HG03066 (cell line): Measurements from ENCODE around the gene MGAM2.

Experiments used
- ATAC-seq: cut with Tn5 transposase; IDR thresholded peaks from one replicate; pipeline ENCODE4 v1.9.1; 2021; ENCODE audit warnings: low read depth; ENCODE audit not compliant: unreplicated experiment

Gene MGAM2

GRCh38 chr7:142114207-142114606 is 2.7 kb downstream of the MGAM2 start:
- ATAC-seq = no peak

GRCh38 chr7:142120524-142120923 is 9.0 kb downstream of the MGAM2 start:
- ATAC-seq = no peak

- ATAC-seq = no peak
These were observed 11.7 kb downstream of the MGAM2 start for GRCh38 chr7:142123184-142123583.

GRCh38 chr7:142125256-142125955 is 13.9 kb downstream of the MGAM2 start:
- no peak for ATAC-seq

GRCh38 chr7:142130267-142130666 is 18.7 kb downstream of the MGAM2 start:
- ATAC-seq = no peak

GRCh38 chr7:142131439-142132185 is 20.1 kb downstream of the MGAM2 start:
- ATAC-seq = no peak

GRCh38 chr7:142133731-142134148 is 22.2 kb downstream of the MGAM2 start:
- no peak for ATAC-seq

GRCh38 chr7:142134909-142135308 is 23.4 kb downstream of the MGAM2 start:
- no peak for ATAC-seq

- ATAC-seq = no peak
These were observed 27.5 kb downstream of the MGAM2 start for GRCh38 chr7:142138996-142139395.

- ATAC-seq = no peak
These were observed 28.3 kb downstream of the MGAM2 start for GRCh38 chr7:142139597-142140400.

GRCh38 chr7:142140401-142140959 is 29.0 kb downstream of the MGAM2 start:
- ATAC-seq = no peak

GRCh38 chr7:142142702-142143101 is 31.2 kb downstream of the MGAM2 start:
- ATAC-seq = no peak

- ATAC-seq = no peak
These were observed 34.6 kb downstream of the MGAM2 start for GRCh38 chr7:142146124-142146523.

- no peak for ATAC-seq
These were observed 38.8 kb downstream of the MGAM2 start for GRCh38 chr7:142150356-142150755.

GRCh38 chr7:142150869-142151268 is 39.4 kb downstream of the MGAM2 start:
- no peak for ATAC-seq

GRCh38 chr7:142152076-142152475 is 40.6 kb downstream of the MGAM2 start:
- no peak for ATAC-seq

GRCh38 chr7:142153400-142153799 is 41.9 kb downstream of the MGAM2 start:
- no peak for ATAC-seq

- no peak for ATAC-seq
These were observed 47.4 kb downstream of the MGAM2 start for GRCh38 chr7:142158736-142159496.

GRCh38 chr7:142161921-142162320 is 50.4 kb downstream of the MGAM2 start:
- ATAC-seq = no peak

GRCh38 chr7:142168746-142169145 is 57.2 kb downstream of the MGAM2 start:
- ATAC-seq = no peak
